ENCODE measurements around the gene VRK2.

DNA sequence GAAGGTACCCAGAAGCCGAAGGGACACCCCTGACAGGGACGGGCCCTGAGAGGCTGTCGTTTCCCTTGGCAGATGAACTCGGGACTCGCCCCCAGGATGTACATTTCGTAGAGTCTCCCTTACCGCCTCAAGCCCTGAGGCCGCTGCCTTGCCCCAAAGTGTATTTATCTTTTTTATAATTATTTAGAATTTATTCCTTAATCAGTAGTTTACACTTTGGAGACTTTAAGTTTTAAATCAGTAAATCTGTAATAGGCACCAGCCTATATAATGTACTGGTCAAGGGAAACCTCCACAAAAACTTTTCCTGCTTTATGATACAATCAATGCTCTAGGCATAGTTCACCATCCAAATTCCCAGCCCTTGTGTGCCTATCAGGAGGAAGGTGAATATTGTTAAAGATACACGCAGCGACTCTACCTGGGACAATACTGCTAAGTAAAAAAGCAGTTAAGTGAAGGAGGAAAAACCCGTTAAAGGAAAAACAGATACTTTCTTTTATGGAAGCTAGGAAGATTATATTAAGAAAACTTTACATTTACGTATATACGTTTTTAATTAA, 848 bp downstream of the VRK2 start:
- TF ChIP-seq, protein P1, sequence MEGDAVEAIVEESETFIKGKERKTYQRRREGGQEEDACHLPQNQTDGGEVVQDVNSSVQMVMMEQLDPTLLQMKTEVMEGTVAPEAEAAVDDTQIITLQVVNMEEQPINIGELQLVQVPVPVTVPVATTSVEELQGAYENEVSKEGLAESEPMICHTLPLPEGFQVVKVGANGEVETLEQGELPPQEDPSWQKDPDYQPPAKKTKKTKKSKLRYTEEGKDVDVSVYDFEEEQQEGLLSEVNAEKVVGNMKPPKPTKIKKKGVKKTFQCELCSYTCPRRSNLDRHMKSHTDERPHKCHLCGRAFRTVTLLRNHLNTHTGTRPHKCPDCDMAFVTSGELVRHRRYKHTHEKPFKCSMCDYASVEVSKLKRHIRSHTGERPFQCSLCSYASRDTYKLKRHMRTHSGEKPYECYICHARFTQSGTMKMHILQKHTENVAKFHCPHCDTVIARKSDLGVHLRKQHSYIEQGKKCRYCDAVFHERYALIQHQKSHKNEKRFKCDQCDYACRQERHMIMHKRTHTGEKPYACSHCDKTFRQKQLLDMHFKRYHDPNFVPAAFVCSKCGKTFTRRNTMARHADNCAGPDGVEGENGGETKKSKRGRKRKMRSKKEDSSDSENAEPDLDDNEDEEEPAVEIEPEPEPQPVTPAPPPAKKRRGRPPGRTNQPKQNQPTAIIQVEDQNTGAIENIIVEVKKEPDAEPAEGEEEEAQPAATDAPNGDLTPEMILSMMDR (IDR thresholded peaks at IDR 0.05) = no peak
- no peak for TF ChIP-seq POLR2A (IDR thresholded peaks at IDR 0.05)
- TF ChIP-seq EP300 (IDR thresholded peaks at IDR 0.05) = no peak
- TF ChIP-seq POLR2AphosphoS5 (IDR thresholded peaks at IDR 0.05) = no peak
